ENCODE results near the gene SUPV3L1. TPM values are rescaled to one million over a fixed set of nuclear protein-coding genes. Genes with fewer than 3 reads are reported as not detected.

The SUPV3L1 gene
- total and polyA plus RNA-seq, 4 donors, result 14.1 to 21.7 (median 17.5) TPM

DNA sequence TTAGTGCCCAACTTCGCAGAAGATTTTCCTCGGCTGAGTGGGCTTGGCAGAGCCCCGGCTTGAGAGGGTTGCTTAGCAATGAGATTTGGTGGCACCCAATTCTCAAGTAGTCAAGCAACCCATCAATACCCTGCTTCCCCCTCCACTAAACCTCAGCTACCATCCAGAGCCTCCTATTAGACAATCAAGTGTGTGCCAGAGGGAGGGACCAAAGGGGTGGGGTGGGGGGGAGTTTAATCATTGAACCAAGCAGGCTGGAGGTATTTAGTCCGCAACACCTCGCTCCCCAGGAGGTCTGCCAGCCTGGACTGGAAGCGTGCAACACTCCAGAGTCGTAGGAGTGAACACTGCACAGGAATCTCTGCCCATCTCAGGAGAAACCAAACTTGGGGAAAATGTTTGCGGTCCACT is 40.0 kb downstream of the SUPV3L1 start, which contains the start of gene HKDC1:
TSS of gene HKDC1 (plus strand) at position 292 of the 411 bp plus-strand sequence. CDS start at position 396, 104 bp downstream.
- 41% methylated on average over 8 of the region's 8 CpGs for WGBS
- Histone ChIP-seq H3K27me3 (ENCODE audit: control insufficient read depth in 4 of 4, insufficient read depth in 4 of 4, low read length in 3 of 4) (peaks cover 0 to 2% (median 0%) of the 10 kb centered on the region in 4 donors), H3K27ac (ENCODE audit: low read depth in 1 of 2, low read length in 2 of 2) (no peak within 1 kb of the TSS), H3K9ac (ENCODE audit: low read depth in 1 of 2, low read length in 2 of 2) (no peak within 1 kb of the TSS), H3K4me1 (ENCODE audit: control insufficient read depth in 4 of 4, insufficient read depth in 4 of 4, low read length in 3 of 4) (peaks cover 0 to 15% (median 8%) of the 10 kb centered on the region in 4 donors), H3K36me3 (ENCODE audit: control insufficient read depth in 4 of 4, insufficient read depth in 3 of 4, low read depth in 1 of 4, low read length in 3 of 4) (no peaks in the 10 kb centered on the region), H3K9me3 (ENCODE audit: control insufficient read depth in 4 of 4, low read length in 3 of 4) (no peaks in the 10 kb centered on the region), H3K4me3 (ENCODE audit: low read depth in 1 of 3, low read length in 3 of 3) (peak within 1 kb of the TSS in 2 of 3 donors; percentile 0 to 10)
- peak; percentile 54 for DNase-seq (ENCODE audit: low spot score)
- TF ChIP-seq EGR1 (IDR thresholded peaks at IDR 0.05; ENCODE audit: low read depth in 2 of 2) (no peak), TAF1 (conservative IDR thresholded peaks at IDR 0.05) (peak; percentile 72), SP1 (IDR thresholded peaks at IDR 0.05) (no peak), HNF4G (IDR thresholded peaks at IDR 0.05) (no peak), YY1 (IDR thresholded peaks at IDR 0.05) (no peak)
- TF ChIP-seq, protein P1, sequence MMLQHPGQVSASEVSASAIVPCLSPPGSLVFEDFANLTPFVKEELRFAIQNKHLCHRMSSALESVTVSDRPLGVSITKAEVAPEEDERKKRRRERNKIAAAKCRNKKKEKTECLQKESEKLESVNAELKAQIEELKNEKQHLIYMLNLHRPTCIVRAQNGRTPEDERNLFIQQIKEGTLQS (IDR thresholded peaks at IDR 0.05), result no peak
- TF ChIP-seq, protein P2, sequence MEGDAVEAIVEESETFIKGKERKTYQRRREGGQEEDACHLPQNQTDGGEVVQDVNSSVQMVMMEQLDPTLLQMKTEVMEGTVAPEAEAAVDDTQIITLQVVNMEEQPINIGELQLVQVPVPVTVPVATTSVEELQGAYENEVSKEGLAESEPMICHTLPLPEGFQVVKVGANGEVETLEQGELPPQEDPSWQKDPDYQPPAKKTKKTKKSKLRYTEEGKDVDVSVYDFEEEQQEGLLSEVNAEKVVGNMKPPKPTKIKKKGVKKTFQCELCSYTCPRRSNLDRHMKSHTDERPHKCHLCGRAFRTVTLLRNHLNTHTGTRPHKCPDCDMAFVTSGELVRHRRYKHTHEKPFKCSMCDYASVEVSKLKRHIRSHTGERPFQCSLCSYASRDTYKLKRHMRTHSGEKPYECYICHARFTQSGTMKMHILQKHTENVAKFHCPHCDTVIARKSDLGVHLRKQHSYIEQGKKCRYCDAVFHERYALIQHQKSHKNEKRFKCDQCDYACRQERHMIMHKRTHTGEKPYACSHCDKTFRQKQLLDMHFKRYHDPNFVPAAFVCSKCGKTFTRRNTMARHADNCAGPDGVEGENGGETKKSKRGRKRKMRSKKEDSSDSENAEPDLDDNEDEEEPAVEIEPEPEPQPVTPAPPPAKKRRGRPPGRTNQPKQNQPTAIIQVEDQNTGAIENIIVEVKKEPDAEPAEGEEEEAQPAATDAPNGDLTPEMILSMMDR (IDR thresholded peaks at IDR 0.05; ENCODE audit: low read depth, low read length, missing input control), result no peak

DNA sequence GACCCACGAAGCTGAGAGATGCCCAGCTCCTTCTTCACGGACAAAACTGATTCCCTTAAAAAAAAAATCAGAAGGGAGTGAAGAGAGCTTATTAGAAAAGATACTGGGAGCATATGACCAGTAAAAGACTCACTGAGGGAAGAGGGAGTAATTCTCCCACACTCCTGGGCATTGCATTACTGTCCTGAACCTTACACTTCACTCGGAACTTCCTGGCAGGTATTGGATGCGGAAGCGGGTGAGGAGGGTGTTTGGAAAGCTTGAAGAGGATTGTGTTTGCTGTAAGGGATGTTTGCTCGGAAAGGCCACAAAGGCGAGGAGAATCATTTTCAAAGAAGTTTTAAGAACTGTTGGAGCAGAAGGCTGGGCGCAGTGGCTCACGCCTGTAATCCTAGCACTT is 40.5 kb downstream of the SUPV3L1 start:
- peaks cover 0 to 18% (median 8%) of the 10 kb centered on the region in 4 donors for H3K4me1 ChIP-seq (ENCODE audit: control insufficient read depth in 4 of 4, insufficient read depth in 4 of 4, low read length in 3 of 4)
- WGBS, result 39% methylated on average over 9 of the region's 9 CpGs

More for the DNA sequence above, 40.5 kb downstream of the SUPV3L1 start:
- Histone ChIP-seq H3K27ac (ENCODE audit: low read depth in 1 of 2, low read length in 2 of 2) (no peak overlapping the region), H3K4me3 (ENCODE audit: low read depth in 1 of 3, low read length in 3 of 3) (peak overlapping the region in 2 of 3 donors; percentile 0 to 10), H3K9me3 (ENCODE audit: control insufficient read depth in 4 of 4, low read length in 3 of 4) (no peaks in the 10 kb centered on the region), H3K36me3 (ENCODE audit: control insufficient read depth in 4 of 4, insufficient read depth in 3 of 4, low read depth in 1 of 4, low read length in 3 of 4) (no peaks in the 10 kb centered on the region), H3K9ac (ENCODE audit: low read depth in 1 of 2, low read length in 2 of 2) (no peak overlapping the region), H3K27me3 (ENCODE audit: control insufficient read depth in 4 of 4, insufficient read depth in 4 of 4, low read length in 3 of 4) (peaks cover 0 to 2% (median 0%) of the 10 kb centered on the region in 4 donors)
- no peak for DNase-seq (ENCODE audit: low spot score)
- TF ChIP-seq TAF1 (conservative IDR thresholded peaks at IDR 0.05), result peak; percentile 12
- no peak for TF ChIP-seq FOXA1 (IDR thresholded peaks at IDR 0.05)
- TF ChIP-seq, protein P3, sequence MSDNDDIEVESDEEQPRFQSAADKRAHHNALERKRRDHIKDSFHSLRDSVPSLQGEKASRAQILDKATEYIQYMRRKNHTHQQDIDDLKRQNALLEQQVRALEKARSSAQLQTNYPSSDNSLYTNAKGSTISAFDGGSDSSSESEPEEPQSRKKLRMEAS (IDR thresholded peaks at IDR 0.05), result no peak
- no peak for TF ChIP-seq JUND (IDR thresholded peaks at IDR 0.05)
- TF ChIP-seq NR2F2 (IDR thresholded peaks at IDR 0.05), result no peak
- peak in 1 of 2 donors; percentile 17 for TF ChIP-seq HNF4A (conservative IDR thresholded peaks at IDR 0.05)
- TF ChIP-seq RXRA (IDR thresholded peaks at IDR 0.05), result no peak
- no peak for TF ChIP-seq FOXA2 (IDR thresholded peaks at IDR 0.05)
- TF ChIP-seq, protein P2 (IDR thresholded peaks at IDR 0.05; ENCODE audit: low read depth, low read length, missing input control), result no peak
- TF ChIP-seq YY1 (IDR thresholded peaks at IDR 0.05), result no peak
- TF ChIP-seq, protein P4, sequence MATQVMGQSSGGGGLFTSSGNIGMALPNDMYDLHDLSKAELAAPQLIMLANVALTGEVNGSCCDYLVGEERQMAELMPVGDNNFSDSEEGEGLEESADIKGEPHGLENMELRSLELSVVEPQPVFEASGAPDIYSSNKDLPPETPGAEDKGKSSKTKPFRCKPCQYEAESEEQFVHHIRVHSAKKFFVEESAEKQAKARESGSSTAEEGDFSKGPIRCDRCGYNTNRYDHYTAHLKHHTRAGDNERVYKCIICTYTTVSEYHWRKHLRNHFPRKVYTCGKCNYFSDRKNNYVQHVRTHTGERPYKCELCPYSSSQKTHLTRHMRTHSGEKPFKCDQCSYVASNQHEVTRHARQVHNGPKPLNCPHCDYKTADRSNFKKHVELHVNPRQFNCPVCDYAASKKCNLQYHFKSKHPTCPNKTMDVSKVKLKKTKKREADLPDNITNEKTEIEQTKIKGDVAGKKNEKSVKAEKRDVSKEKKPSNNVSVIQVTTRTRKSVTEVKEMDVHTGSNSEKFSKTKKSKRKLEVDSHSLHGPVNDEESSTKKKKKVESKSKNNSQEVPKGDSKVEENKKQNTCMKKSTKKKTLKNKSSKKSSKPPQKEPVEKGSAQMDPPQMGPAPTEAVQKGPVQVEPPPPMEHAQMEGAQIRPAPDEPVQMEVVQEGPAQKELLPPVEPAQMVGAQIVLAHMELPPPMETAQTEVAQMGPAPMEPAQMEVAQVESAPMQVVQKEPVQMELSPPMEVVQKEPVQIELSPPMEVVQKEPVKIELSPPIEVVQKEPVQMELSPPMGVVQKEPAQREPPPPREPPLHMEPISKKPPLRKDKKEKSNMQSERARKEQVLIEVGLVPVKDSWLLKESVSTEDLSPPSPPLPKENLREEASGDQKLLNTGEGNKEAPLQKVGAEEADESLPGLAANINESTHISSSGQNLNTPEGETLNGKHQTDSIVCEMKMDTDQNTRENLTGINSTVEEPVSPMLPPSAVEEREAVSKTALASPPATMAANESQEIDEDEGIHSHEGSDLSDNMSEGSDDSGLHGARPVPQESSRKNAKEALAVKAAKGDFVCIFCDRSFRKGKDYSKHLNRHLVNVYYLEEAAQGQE (IDR thresholded peaks at IDR 0.05), result no peak
- TF ChIP-seq SP1 (IDR thresholded peaks at IDR 0.05), result no peak
- TF ChIP-seq, protein P1 (IDR thresholded peaks at IDR 0.05), result no peak
